OCI-LY3 (cell line): Measurements from ENCODE around the gene DIS3L.

ENCODE experiments used
- H2AFZ ChIP-seq: fragments of 200-600, 300-600 bp; shearing (Covaris generic); 2 replicates; pipeline ENCODE4 v1.6.0; 2014; ENCODE audit warnings: antibody characterized with exemption, low read depth, low read length
- H3K27ac ChIP-seq: fragments of 200-600, 300-600 bp; sonication (generic); 2 replicates; pipeline ENCODE4 v1.5.1; 2014; ENCODE audit warnings: mild to moderate bottlenecking, low read length, moderate library complexity, mixed read lengths
- H3K27me3 ChIP-seq: fragments of 200-600, 300-600 bp; sonication (generic); 2 replicates; pipeline ENCODE4 v1.6.1; 2014; ENCODE audit warnings: low read depth, low read length, mixed read lengths
- H3K36me3 ChIP-seq: fragments of 200-600, 300-600 bp; sonication (generic); replicated peaks from 2 replicates; pipeline ENCODE3; 2014; ENCODE audit warnings: low read depth, low read length, mixed read lengths
- H3K4me1 ChIP-seq: fragments of 300-600, 200-600 bp; sonication (generic); 2 replicates; pipeline ENCODE4 v1.6.1; 2014; ENCODE audit warnings: low read length, mixed read lengths
- H3K4me2 ChIP-seq: fragments of 200-600, 300-600 bp; sonication (generic); 2 replicates; pipeline ENCODE4 v1.6.1; 2014; ENCODE audit warnings: low read length, mixed read lengths
- H3K4me3 ChIP-seq: fragments of 300-600, 200-600 bp; sonication (generic); 2 replicates; pipeline ENCODE4 v1.5.1; 2014; ENCODE audit warnings: antibody characterized with exemption, mild to moderate bottlenecking, low read length, moderate library complexity
- H3K79me2 ChIP-seq: fragments of 300-600, 200-600 bp; shearing (Covaris generic); 2 replicates; pipeline ENCODE4 v1.6.1; 2014; ENCODE audit warnings: mild to moderate bottlenecking, low read length, mixed read lengths
- H3K9ac ChIP-seq: fragments of 300-600, 200-600 bp; shearing (Covaris generic); 2 replicates; pipeline ENCODE4 v1.6.0; 2014; ENCODE audit warnings: mild to moderate bottlenecking, low read length, moderate library complexity
- H3K9me3 ChIP-seq: fragments of 200-600, 300-600 bp; shearing (Covaris generic); 2 replicates; pipeline ENCODE4 v1.6.1; 2014; ENCODE audit warnings: low read length, mixed read lengths; ENCODE audit not compliant: insufficient read depth
- H4K20me1 ChIP-seq: fragments of 200-600, 300-600 bp; sonication (generic); 2 replicates; pipeline ENCODE4 v1.6.1; 2016; ENCODE audit warnings: low read length, mixed read lengths; ENCODE audit not compliant: insufficient read depth
- CTCF ChIP-seq: fragments of 200-600, 300-600 bp; sonication (generic); IDR thresholded peaks from 2 replicates; pipeline ENCODE4 v1.5.1; 2014; ENCODE audit warnings: antibody characterized with exemption, low read length, low read depth
- EZH2phosphoT487 ChIP-seq: fragments of 200-600 bp; shearing (Covaris generic); IDR thresholded peaks from 2 replicates; pipeline ENCODE4 v1.6.1; 2018; ENCODE audit warnings: antibody characterized with exemption, mixed run types, low read depth

The DIS3L gene

GRCh38 chr15:66309828-66310227, 16.5 kb downstream of the DIS3L start:
- peaks cover 25% of the 10 kb centered on the region for H3K36me3 ChIP-seq
- H2AFZ ChIP-seq, result no peak overlapping the region
- no peak overlapping the region for H3K4me2 ChIP-seq
- no peaks in the 10 kb centered on the region for H4K20me1 ChIP-seq
- H3K27me3 ChIP-seq, result no peaks in the 10 kb centered on the region
- no peak for TF ChIP-seq EZH2phosphoT487
- no peak for TF ChIP-seq CTCF
- no peak overlapping the region for H3K4me3 ChIP-seq
- H3K9ac ChIP-seq, result no peak overlapping the region
- H3K79me2 ChIP-seq, result no peaks in the 10 kb centered on the region
- no peak overlapping the region for H3K27ac ChIP-seq
- no peaks in the 10 kb centered on the region for H3K9me3 ChIP-seq
- H3K4me1 ChIP-seq, result no peaks in the 10 kb centered on the region

- Histone ChIP-seq H3K4me1 (no peaks in the 10 kb centered on the region), H3K9me3 (no peaks in the 10 kb centered on the region), H3K27ac (no peak overlapping the region), H3K4me2 (no peak overlapping the region), H3K36me3 (peaks cover 25% of the 10 kb centered on the region), H3K9ac (no peak overlapping the region), H3K79me2 (no peaks in the 10 kb centered on the region), H3K4me3 (no peak overlapping the region), H4K20me1 (no peaks in the 10 kb centered on the region), H3K27me3 (no peaks in the 10 kb centered on the region), H2AFZ (no peak overlapping the region)
- TF ChIP-seq CTCF (no peak), EZH2phosphoT487 (no peak)
Measured at GRCh38 chr15:66310786-66311185, 17.4 kb downstream of the DIS3L start.

GRCh38 chr15:66312144-66312543, 18.8 kb downstream of the DIS3L start:
- H3K27me3 ChIP-seq, result no peaks in the 10 kb centered on the region
- H3K9me3 ChIP-seq, result no peaks in the 10 kb centered on the region
- no peaks in the 10 kb centered on the region for H3K4me1 ChIP-seq
- TF ChIP-seq CTCF (no peak), EZH2phosphoT487 (no peak)
- H3K36me3 ChIP-seq, result peaks cover 25% of the 10 kb centered on the region
- H3K4me3 ChIP-seq, result no peak overlapping the region
- no peak overlapping the region for H2AFZ ChIP-seq
- no peak overlapping the region for H3K27ac ChIP-seq
- H3K79me2 ChIP-seq, result no peaks in the 10 kb centered on the region
- no peaks in the 10 kb centered on the region for H4K20me1 ChIP-seq
- H3K9ac ChIP-seq, result no peak overlapping the region
- no peak overlapping the region for H3K4me2 ChIP-seq

- H3K4me1 ChIP-seq, result no peaks in the 10 kb centered on the region
- H2AFZ ChIP-seq, result no peak overlapping the region
- H3K4me2 ChIP-seq, result no peak overlapping the region
- no peaks in the 10 kb centered on the region for H3K79me2 ChIP-seq
- no peaks in the 10 kb centered on the region for H3K9me3 ChIP-seq
- no peak overlapping the region for H3K27ac ChIP-seq
- H3K4me3 ChIP-seq, result no peak overlapping the region
- H4K20me1 ChIP-seq, result no peaks in the 10 kb centered on the region
- no peak overlapping the region for H3K9ac ChIP-seq
- H3K36me3 ChIP-seq, result peaks cover 57% of the 10 kb centered on the region
- no peak for TF ChIP-seq EZH2phosphoT487
- no peak for TF ChIP-seq CTCF
- no peaks in the 10 kb centered on the region for H3K27me3 ChIP-seq
Measured at GRCh38 chr15:66323312-66323928, 30.1 kb downstream of the DIS3L start.
